Adrenal gland (tissue), 5 donors: Measurements from ENCODE around the gene MSMP.

Experiments
- POLR2A ChIP-seq, 2 donors: fragments of 450-650 bp; IDR thresholded peaks; one replicate each; pipeline ENCODE4 v1.6.1; 2017; ENCODE audit warnings: antibody characterized with exemption in 2 of 2, mild to moderate bottlenecking in 2 of 2, moderate library complexity in 1 of 2
- TF ChIP-seq, protein P1 (sequence below), 6 experiments: fragments of 450-650 bp in 4 of 6; fragments of 200-600 bp in 2 of 6; sonication (generic) in 1 of 6; IDR thresholded peaks; 1 replicate in 5 of 6; 2 replicates in 1 of 6; pipeline versions ENCODE4 v1.5.1 to v1.8.0; 2016 to 2021; ENCODE audit warnings: antibody characterized with exemption in 6 of 6, mild to moderate bottlenecking in 2 of 6, moderate library complexity in 1 of 6
- donor health status: DM: no; HTN: no; CAD: no.

DNA sequence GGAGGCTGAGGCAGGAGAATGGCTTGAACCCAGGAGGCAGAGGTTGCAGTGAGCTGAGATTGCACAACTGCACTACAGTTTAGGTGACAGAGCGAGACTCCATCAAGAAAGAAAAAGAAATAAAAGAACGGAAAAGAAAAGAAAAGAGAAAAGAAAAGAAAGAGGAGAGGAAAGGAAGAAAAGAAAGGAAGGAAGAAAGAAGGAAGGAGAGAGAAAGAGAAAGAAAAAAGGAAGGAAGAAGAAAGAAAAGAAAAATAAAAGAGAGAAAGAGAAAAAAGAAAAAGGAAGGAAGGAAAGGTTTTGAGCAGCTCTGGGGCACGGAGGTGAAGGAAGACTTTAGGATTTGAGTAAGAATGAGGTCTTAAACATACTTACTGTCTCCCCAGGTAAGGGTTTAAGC lies 40.5 kb downstream of the MSMP start:
- TF ChIP-seq, protein P1, sequence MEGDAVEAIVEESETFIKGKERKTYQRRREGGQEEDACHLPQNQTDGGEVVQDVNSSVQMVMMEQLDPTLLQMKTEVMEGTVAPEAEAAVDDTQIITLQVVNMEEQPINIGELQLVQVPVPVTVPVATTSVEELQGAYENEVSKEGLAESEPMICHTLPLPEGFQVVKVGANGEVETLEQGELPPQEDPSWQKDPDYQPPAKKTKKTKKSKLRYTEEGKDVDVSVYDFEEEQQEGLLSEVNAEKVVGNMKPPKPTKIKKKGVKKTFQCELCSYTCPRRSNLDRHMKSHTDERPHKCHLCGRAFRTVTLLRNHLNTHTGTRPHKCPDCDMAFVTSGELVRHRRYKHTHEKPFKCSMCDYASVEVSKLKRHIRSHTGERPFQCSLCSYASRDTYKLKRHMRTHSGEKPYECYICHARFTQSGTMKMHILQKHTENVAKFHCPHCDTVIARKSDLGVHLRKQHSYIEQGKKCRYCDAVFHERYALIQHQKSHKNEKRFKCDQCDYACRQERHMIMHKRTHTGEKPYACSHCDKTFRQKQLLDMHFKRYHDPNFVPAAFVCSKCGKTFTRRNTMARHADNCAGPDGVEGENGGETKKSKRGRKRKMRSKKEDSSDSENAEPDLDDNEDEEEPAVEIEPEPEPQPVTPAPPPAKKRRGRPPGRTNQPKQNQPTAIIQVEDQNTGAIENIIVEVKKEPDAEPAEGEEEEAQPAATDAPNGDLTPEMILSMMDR (IDR thresholded peaks at IDR 0.05) = no peak
- TF ChIP-seq POLR2A (IDR thresholded peaks at IDR 0.05) = no peak
